Raji (cell line): ENCODE measurements around the gene PDXDC1.
"Not testable (repeated sequence)": the region's sequence is repeated elsewhere in the genome, so short reads cannot be mapped to it uniquely, and the experiment has no call there.

ENCODE experiments used
- POLR2A ChIP-seq: IDR thresholded peaks from 2 replicates; pipeline ENCODE4 v1.6.1; 2011; ENCODE audit warnings: low read depth, low read length, control low read depth; ENCODE audit not compliant: insufficient read depth

The PDXDC1 gene

GRCh38 chr16:14974656-14975417, at the start of gene PDXDC1:
Gene PDXDC1 (plus strand): TSS chr16:14975026. CDS start chr16:14975200, 174 bp downstream.
- TF ChIP-seq POLR2A: peak; percentile 77

DNA sequence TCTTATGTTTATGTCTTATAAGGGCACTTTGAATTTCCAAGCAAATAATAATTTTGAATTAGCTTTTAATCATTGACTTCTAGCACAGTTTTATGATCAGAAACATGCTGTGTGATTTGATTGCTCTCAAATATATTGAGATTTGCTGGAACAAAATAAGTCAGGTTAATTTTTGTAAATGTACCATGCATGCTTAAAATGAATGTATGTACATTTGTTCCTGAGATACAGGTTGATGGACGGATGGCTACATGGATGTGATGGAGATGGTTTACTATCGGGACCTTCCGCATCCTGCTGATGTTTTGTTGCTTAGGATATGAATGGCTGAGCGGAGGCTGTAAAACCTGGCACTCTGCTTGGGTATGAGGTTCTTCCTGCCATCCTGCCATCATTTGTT, 37.7 kb upstream of the PDXDC1 start, which contains the start of gene NPIPA1:
NPIPA1 (plus strand) TSS at position 301 of the 400 bp plus-strand sequence; CDS start at position 301, 0 bp downstream.
- TF ChIP-seq POLR2A: not testable (repeated sequence)

- TF ChIP-seq POLR2A: no peak
Observed at GRCh38 chr16:14955546-14956231, 19.1 kb upstream of the PDXDC1 start.

DNA sequence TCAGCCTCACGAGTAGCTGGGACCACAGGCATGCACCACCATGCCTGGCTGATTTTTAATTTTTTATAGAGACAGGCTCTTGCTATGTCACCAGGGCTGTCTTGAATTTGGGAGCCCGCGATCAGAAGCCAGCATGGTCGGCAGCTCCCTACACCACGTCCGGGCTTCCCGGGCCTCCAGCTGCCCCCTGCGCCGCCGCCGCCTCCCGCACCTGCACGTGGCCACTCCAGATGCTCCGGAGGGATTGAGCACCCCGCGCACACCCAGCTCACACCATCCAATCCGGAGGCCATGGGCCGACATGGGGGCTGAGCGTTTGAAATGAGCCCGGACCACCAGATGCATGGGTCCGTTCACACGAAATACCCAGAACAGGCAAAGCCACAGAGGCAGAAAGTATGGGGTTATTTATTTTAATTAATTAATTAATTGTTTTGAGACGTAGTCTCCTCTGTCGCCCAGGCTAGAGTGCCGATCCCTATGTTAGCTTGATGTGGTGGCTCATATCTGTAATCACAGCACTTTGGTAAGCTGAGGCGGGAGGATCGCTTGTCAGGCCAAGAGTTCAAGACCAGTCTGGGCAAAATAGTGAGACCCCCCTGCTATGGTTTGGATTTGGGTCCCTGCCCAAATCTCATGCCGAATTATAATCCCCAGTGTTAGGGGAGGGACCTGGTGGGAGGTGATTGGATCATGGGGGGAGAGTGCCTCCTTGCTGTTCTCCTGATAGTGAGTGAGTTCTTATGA, 17.1 kb upstream of the PDXDC1 start:
- TF ChIP-seq POLR2A: no peak

GRCh38 chr16:14958323-14958600, 16.6 kb upstream of the PDXDC1 start:
- TF ChIP-seq POLR2A: no peak

- no peak for TF ChIP-seq POLR2A
Observed at GRCh38 chr16:14958970-14959369, 15.9 kb upstream of the PDXDC1 start.

GRCh38 chr16:14961405-14962186, 13.2 kb upstream of the PDXDC1 start:
- no peak for TF ChIP-seq POLR2A

- TF ChIP-seq POLR2A: no peak
Observed at GRCh38 chr16:14963281-14964173, 11.3 kb upstream of the PDXDC1 start.

DNA sequence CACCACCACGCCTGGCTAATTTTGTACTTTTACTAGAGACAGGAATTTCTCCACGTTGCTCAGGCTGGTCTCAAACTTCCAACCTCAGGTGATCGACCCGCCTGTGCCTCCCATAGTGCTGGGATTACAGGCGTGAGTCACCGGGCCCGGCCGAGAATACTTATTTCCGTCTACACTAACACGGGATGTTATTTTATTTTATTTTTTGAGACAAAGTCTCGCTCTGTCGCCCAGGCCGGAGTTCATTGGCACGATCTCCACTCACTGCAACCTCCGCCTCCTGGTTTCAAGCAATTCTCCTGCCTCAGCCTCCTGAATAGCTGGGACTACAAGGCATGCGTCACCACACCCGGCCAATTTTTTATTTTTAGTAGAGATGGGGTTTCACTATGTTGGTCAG, 9.5 kb upstream of the PDXDC1 start:
- TF ChIP-seq POLR2A: no peak

DNA sequence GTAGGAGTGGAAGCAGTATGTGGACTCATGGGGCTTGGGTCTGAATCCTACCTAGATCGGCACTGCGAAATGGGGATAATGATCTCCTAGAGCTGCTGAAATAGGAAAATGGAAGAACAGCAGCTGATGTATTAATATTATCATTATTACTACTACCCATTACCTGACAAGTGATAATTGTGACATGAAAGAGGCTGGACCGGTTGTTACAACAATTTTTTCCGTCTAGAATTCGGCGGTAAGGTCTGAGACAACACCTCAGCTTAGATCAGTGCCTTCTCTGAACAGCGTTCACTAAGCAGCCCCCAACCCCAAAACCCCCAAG, 533 bp upstream of the PDXDC1 start:
- peak; percentile 35; the same call in 1 of the 2 replicates for TF ChIP-seq POLR2A

DNA sequence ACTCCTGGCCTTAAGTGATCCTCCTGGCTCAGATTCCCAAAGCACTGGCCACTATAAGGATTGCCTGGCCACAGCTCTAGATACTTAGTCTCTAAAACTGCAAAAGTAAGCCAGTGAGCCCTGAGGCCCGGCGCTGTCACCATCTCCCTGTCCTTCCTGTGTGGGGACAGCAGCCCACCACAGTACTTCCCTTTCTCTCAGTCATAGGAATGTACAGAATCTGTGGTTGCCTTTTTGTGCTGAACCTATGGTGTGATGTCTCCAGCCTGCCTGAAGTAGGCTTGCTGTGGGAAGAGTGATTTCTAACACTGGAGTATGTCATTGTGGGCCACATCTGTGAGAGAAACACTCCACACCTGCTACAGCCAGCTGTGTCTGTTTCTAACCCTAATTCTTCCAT, 56.4 kb downstream of the PDXDC1 start:
- TF ChIP-seq POLR2A: no peak

- TF ChIP-seq POLR2A: no peak
Observed at GRCh38 chr16:15031586-15031985, 56.8 kb downstream of the PDXDC1 start.

GRCh38 chr16:15032547-15033308, 57.9 kb downstream of the PDXDC1 start:
- no peak for TF ChIP-seq POLR2A
